HepG2 (cell line): ENCODE data around the gene SLIT3. TPM values are rescaled to one million over a fixed set of nuclear protein-coding genes. Genes with fewer than 3 reads are reported as not detected.

Experiments
- ATAC-seq: fragments of 200-7000 bp; cut with Tn5 transposase; 3 replicates; pipeline ENCODE4 v1.9.1; 2020; ENCODE audit warnings: mild to moderate bottlenecking, moderate library complexity
- BruUV-seq: library from RNA; stranded (reverse); fragments of 400-500 nt; replicated peaks from 2 replicates; lab custom pipeline; 2021; lab: Mats Ljungman, UMichigan
- CTCF ChIA-PET: fragments of 300-600 bp; formaldehyde crosslinking; extraction: SDS; loops from one replicate; lab custom pipeline; 2021; ENCODE audit warnings: low total read pairs, inconsistent platforms, low intra/inter-chr PET ratio; lab: Yijun Ruan, JAX
- POLR2A ChIA-PET: fragments of 350-600 bp; sonication (Branson Sonifier 250); formaldehyde crosslinking; loops from one replicate; lab custom pipeline; 2020; ENCODE audit warnings: antibody characterized with exemption, inconsistent platforms; lab: Yijun Ruan, JAX
- DNase-seq: peaks from one replicate; pipeline ENCODE4 v3.0.0-alpha.2; 2015; ENCODE audit warnings: low spot score
- FAIRE-seq: peaks from 3 replicates; lab custom pipeline; 2011; peaks lifted over from hg19 to GRCh38; lab: Jason Lieb, UNC
- H2AFZ ChIP-seq: one replicate; pipeline ENCODE4 v1.6.1; 2011; ENCODE audit warnings: low read length, inconsistent platforms
- H3K27ac ChIP-seq: fragments of 300-600 bp; 3 replicates; pipeline ENCODE4 v1.8.0; 2011; ENCODE audit warnings: mixed run types, mild to moderate bottlenecking, mixed read lengths, low read length, inconsistent platforms; ENCODE audit not compliant: insufficient read depth; ENCODE audit errors: extremely low read length
- H3K27me3 ChIP-seq, 2 experiments: fragments of 200-600 bp in 1 of 2; 2 replicates in 1 of 2; 3 replicates in 1 of 2; pipeline versions ENCODE4 v1.6.0 to v1.8.0; 2011; ENCODE audit warnings: low read length in 2 of 2, mild to moderate bottlenecking in 2 of 2, moderate library complexity in 2 of 2, inconsistent platforms in 1 of 2; ENCODE audit not compliant: insufficient read depth in 2 of 2, control insufficient read depth in 1 of 2
- H3K36me3 ChIP-seq, 2 experiments: fragments of 200-600 bp in 1 of 2; replicated peaks in 1 of 2; 2 replicates in 1 of 2; 3 replicates in 1 of 2; pipeline versions ENCODE4 v1.5.1 to v1.8.0; 2011; ENCODE audit warnings: low read length in 2 of 2, inconsistent platforms in 1 of 2; ENCODE audit not compliant: insufficient read depth in 2 of 2, control insufficient read depth in 1 of 2
- H3K4me1 ChIP-seq: 2 replicates; pipeline ENCODE4 v1.5.1; 2012; ENCODE audit warnings: low read length, inconsistent platforms; ENCODE audit not compliant: insufficient read depth
- H3K4me2 ChIP-seq: 2 replicates; pipeline ENCODE4 v1.6.0; 2011; ENCODE audit warnings: low read depth, low read length, inconsistent platforms
- H3K4me3 ChIP-seq, 3 experiments: fragments of 200-600 bp in 1 of 3; sonication (generic), shearing (Covaris generic) in 1 of 3; replicated peaks in 1 of 3; 2 replicates each; pipeline ENCODE4 v1.5.1; 2011 to 2016; ENCODE audit warnings: low read length in 3 of 3, inconsistent platforms in 2 of 3, low read depth in 2 of 3, mild to moderate bottlenecking in 2 of 3, control low read depth in 1 of 3, mixed read lengths in 1 of 3; ENCODE audit not compliant: insufficient read depth in 1 of 3
- H3K79me2 ChIP-seq: one replicate; pipeline ENCODE4 v1.6.1; 2011; ENCODE audit warnings: low read length, inconsistent platforms; ENCODE audit not compliant: insufficient read depth
- H3K9ac ChIP-seq: 2 replicates; pipeline ENCODE4 v1.6.0; 2011; ENCODE audit warnings: mild to moderate bottlenecking, low read depth, low read length, inconsistent platforms; ENCODE audit not compliant: insufficient read depth
- H3K9me3 ChIP-seq: 2 replicates; pipeline ENCODE4 v1.5.1; 2012; ENCODE audit warnings: mild to moderate bottlenecking, low read length
- H4K20me1 ChIP-seq: 2 replicates; pipeline ENCODE4 v1.6.0; 2011; ENCODE audit warnings: inconsistent platforms, mild to moderate bottlenecking, low read length, moderate library complexity; ENCODE audit not compliant: insufficient read depth
- DZIP1 ChIP-seq: sonication (generic); formaldehyde crosslinking; IDR thresholded peaks from 2 replicates; pipeline ENCODE4 v1.5.0; 2020; ENCODE audit warnings: mild to moderate bottlenecking, missing genetic modification reagents
- ELK4 ChIP-seq: sonication (generic); formaldehyde crosslinking; IDR thresholded peaks from 2 replicates; pipeline ENCODE4 v1.9.0; 2021; ENCODE audit warnings: missing genetic modification reagents, borderline replicate concordance
- ESRRA ChIP-seq: sonication (generic); formaldehyde crosslinking; IDR thresholded peaks from 2 replicates; pipeline ENCODE4 v1.5.1; 2020; ENCODE audit warnings: mild to moderate bottlenecking, low read depth, missing genetic modification reagents
- ZNF121 ChIP-seq: sonication (generic); formaldehyde crosslinking; IDR thresholded peaks from 2 replicates; pipeline ENCODE4 v1.5.0; 2020; ENCODE audit warnings: mild to moderate bottlenecking, missing genetic modification reagents
- ZNF460 ChIP-seq: sonication (generic); formaldehyde crosslinking; IDR thresholded peaks from 2 replicates; pipeline ENCODE4 v1.5.1; 2020; ENCODE audit warnings: missing genetic modification reagents, mild to moderate bottlenecking, borderline replicate concordance
- ZNF644 ChIP-seq: IDR thresholded peaks from 2 replicates; pipeline ENCODE4 v1.6.1; 2016; ENCODE audit warnings: low read depth
- ZNF891 ChIP-seq: sonication (generic); formaldehyde crosslinking; IDR thresholded peaks from 2 replicates; pipeline ENCODE4 v1.5.0; 2020; ENCODE audit warnings: mild to moderate bottlenecking, missing genetic modification reagents
- WGBS: methylation state at CpG from one replicate; pipeline ENCODE4 v1.1.6; 2017; ENCODE audit warnings: low lambda C conversion rate; 5-methylcytosine and 5-hydroxymethylcytosine counted together
- in situ Hi-C: cut with HindIII; loops from 2 replicates; pipeline ENCODE4 v1.10.0; 2017; ENCODE audit warnings: low pct_unique_long_range_greater_than_20kb; ENCODE audit not compliant: extremely low pct_ligation_motif_present
- intact Hi-C: fragments of 100-400 bp; cut with micrococcal nuclease; formaldehyde crosslinking; loops from one replicate; pipeline ENCODE4 v1.10.0; 2022; ENCODE audit not compliant: unreplicated experiment
- polyA plus RNA-seq, 8 experiments: library from polyadenylated mRNA; depleted of rRNA in 3 of 8; stranded (reverse) in 7 of 8; unstranded in 1 of 8; fragments of >200 nt; fragmentation: Illumina TruSeq in 4 of 8; extraction: Trizol in 4 of 8; gene quantifications; 2 replicates each; pipeline versions ENCODE4 v1.2.1 to v1.2.3, GENCODE V29; 2011 to 2016; ENCODE audit warnings: low read depth in 4 of 8, missing spikeins in 1 of 8, mixed read lengths in 1 of 8; ENCODE audit not compliant: insufficient read depth in 1 of 8
- total RNA-seq, 5 experiments: library from RNA; depleted of rRNA; stranded (reverse); fragments of >200 nt; fragmentation: Illumina TruSeq; extraction: Trizol; gene quantifications; 2 replicates each; pipeline ENCODE4 v1.2.3, GENCODE V29; 2016; ENCODE audit warnings: low read depth in 1 of 5
- TF ChIP-seq, protein P1 (sequence below): sonication (generic); formaldehyde crosslinking; IDR thresholded peaks from 2 replicates; pipeline ENCODE4 v1.8.1; 2023; ENCODE audit warnings: missing genetic modification reagents, inconsistent platforms, borderline replicate concordance
- TF ChIP-seq, protein P2 (sequence below): sonication (generic); formaldehyde crosslinking; IDR thresholded peaks from 2 replicates; pipeline ENCODE4 v1.4.0; 2020; ENCODE audit warnings: mild to moderate bottlenecking, low read depth, missing genetic modification reagents

The SLIT3 gene
- total and polyA plus RNA-seq, 2 of the 13 experiments (the other 11 are each of a cell fraction or from before 2014, with no cell fraction given): not detected

GRCh38 chr5:169182797-169183196 lies 118.1 kb downstream of the SLIT3 start:
- H3K4me3 ChIP-seq: no peak overlapping the region
- H4K20me1 ChIP-seq: no peaks in the 10 kb centered on the region
- no peaks in the 10 kb centered on the region for H3K79me2 ChIP-seq
- H2AFZ ChIP-seq: no peak overlapping the region
- BruUV-seq: no TSS peak
- FAIRE-seq: no peak
- WGBS: 10% methylated on average over 4 of the region's 4 CpGs
- H3K9me3 ChIP-seq: no peaks in the 10 kb centered on the region
- no peak for DNase-seq
- H3K4me2 ChIP-seq: no peak overlapping the region
- TF ChIP-seq ELK4: no peak
- no peak for TF ChIP-seq ESRRA (CRISPR knock-in tag)
- no peak for TF ChIP-seq ZNF121
- TF ChIP-seq ZNF644: no peak
- no peak for TF ChIP-seq ZNF460
- TF ChIP-seq DZIP1 (CRISPR knock-in tag): no peak
- TF ChIP-seq, protein P1, sequence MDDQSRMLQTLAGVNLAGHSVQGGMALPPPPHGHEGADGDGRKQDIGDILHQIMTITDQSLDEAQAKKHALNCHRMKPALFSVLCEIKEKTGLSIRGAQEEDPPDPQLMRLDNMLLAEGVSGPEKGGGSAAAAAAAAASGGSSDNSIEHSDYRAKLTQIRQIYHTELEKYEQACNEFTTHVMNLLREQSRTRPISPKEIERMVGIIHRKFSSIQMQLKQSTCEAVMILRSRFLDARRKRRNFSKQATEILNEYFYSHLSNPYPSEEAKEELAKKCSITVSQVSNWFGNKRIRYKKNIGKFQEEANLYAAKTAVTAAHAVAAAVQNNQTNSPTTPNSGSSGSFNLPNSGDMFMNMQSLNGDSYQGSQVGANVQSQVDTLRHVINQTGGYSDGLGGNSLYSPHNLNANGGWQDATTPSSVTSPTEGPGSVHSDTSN (CRISPR knock-in tag): no peak
- no peak for TF ChIP-seq ZNF891 (CRISPR knock-in tag)
- TF ChIP-seq, protein P2, sequence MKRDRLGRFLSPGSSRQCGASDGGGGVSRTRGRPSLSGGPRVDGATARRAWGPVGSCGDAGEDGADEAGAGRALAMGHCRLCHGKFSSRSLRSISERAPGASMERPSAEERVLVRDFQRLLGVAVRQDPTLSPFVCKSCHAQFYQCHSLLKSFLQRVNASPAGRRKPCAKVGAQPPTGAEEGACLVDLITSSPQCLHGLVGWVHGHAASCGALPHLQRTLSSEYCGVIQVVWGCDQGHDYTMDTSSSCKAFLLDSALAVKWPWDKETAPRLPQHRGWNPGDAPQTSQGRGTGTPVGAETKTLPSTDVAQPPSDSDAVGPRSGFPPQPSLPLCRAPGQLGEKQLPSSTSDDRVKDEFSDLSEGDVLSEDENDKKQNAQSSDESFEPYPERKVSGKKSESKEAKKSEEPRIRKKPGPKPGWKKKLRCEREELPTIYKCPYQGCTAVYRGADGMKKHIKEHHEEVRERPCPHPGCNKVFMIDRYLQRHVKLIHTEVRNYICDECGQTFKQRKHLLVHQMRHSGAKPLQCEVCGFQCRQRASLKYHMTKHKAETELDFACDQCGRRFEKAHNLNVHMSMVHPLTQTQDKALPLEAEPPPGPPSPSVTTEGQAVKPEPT (CRISPR knock-in tag): no peak
- TF ChIP-seq, all 625 proteins: peak for 0
- ChIA-PET POLR2A (no interaction called here), CTCF (no interaction called here)
- intact Hi-C loops (no loop called here), in situ Hi-C loops (no loop called here)
- no peak for ATAC-seq
- no peak overlapping the region for H3K9ac ChIP-seq
- no peaks in the 10 kb centered on the region for H3K4me1 ChIP-seq
- H3K27me3 ChIP-seq: no peaks in the 10 kb centered on the region
- H3K36me3 ChIP-seq: no peaks in the 10 kb centered on the region
- no peak overlapping the region for H3K27ac ChIP-seq
